Measurements from ENCODE around the gene CHST7.

GRCh38 chrX:46642145-46642544 lies 68.6 kb downstream of the CHST7 start:
- TF ChIP-seq POLR2A (IDR thresholded peaks at IDR 0.05) (no peak), CTCF (IDR thresholded peaks at IDR 0.05) (peak in 3 of 4 experiments; percentile 24 to 50 (median 43)), POLR2AphosphoS5 (IDR thresholded peaks at IDR 0.05) (no peak), EP300 (IDR thresholded peaks at IDR 0.05) (no peak)

All from gastroesophageal sphincter (tissue), 3 donors.